SK-N-SH treated with all-trans-retinoic acid at 6 μM for 48 hours (cell line): Measurements from ENCODE around the gene MALL.

Experiments used
- ATAC-seq: fragments of 200-7000 bp; cut with Tn5 transposase; 3 replicates; pipeline ENCODE4 v1.9.1; 2020; ENCODE audit warnings: mild to moderate bottlenecking, moderate library complexity
- ARNTL ChIP-seq: fragments of 450-650 bp; formaldehyde crosslinking; IDR thresholded peaks from 2 replicates; pipeline ENCODE4 v1.5.0; 2020; ENCODE audit warnings: low read depth, mild to moderate bottlenecking, moderate library complexity, borderline replicate concordance
- BACH2 ChIP-seq: fragments of 250-450 bp; sonication (Bioruptor Pico); IDR thresholded peaks from 2 replicates; pipeline ENCODE4 v1.9.0; 2021; ENCODE audit warnings: mild to moderate bottlenecking, borderline replicate concordance
- CSDC2 ChIP-seq: fragments of 250-450 bp; sonication (Bioruptor Pico); IDR thresholded peaks from 2 replicates; pipeline ENCODE4 v1.5.0; 2020; ENCODE audit warnings: mild to moderate bottlenecking, moderate library complexity
- ESRRG ChIP-seq: fragments of 250-450 bp; sonication (Bioruptor Pico); IDR thresholded peaks from 2 replicates; pipeline ENCODE4 v1.6.1; 2021; ENCODE audit warnings: mild to moderate bottlenecking
- GLIS3 ChIP-seq: fragments of 250-450 bp; sonication (Bioruptor Pico); IDR thresholded peaks from 2 replicates; pipeline ENCODE4 v1.5.0; 2020; ENCODE audit warnings: mild to moderate bottlenecking, moderate library complexity
- ISL1 ChIP-seq: fragments of 250-450 bp; sonication (Bioruptor Pico); IDR thresholded peaks from 2 replicates; pipeline ENCODE4 v2.1.2; 2022; ENCODE audit warnings: mild to moderate bottlenecking, moderate library complexity
- OSR1 ChIP-seq: fragments of 250-450 bp; sonication (Bioruptor Pico); IDR thresholded peaks from 2 replicates; pipeline ENCODE4 v1.8.0; 2022; ENCODE audit warnings: moderate library complexity, mild to moderate bottlenecking, inconsistent platforms
- PPARA ChIP-seq: fragments of 250-450 bp; sonication (Bioruptor Pico); IDR thresholded peaks from 2 replicates; pipeline ENCODE4 v1.5.0; 2020; ENCODE audit warnings: mild to moderate bottlenecking, borderline replicate concordance
- RARB ChIP-seq: fragments of 250-450 bp; sonication (Bioruptor Pico); IDR thresholded peaks from 2 replicates; pipeline ENCODE4 v1.8.0; 2021; ENCODE audit warnings: mild to moderate bottlenecking, moderate library complexity
- SNAI2 ChIP-seq: fragments of 250-450 bp; sonication (Bioruptor Pico); IDR thresholded peaks from 2 replicates; pipeline ENCODE4 v1.5.0; 2020; ENCODE audit warnings: mild to moderate bottlenecking, moderate library complexity
- TCF4 ChIP-seq: fragments of 250-450 bp; sonication (Bioruptor Pico); IDR thresholded peaks from 2 replicates; pipeline ENCODE4 v1.8.0; 2021; ENCODE audit warnings: mild to moderate bottlenecking, moderate library complexity, borderline replicate concordance
- TOX ChIP-seq: fragments of 250-450 bp; sonication (Bioruptor Pico); IDR thresholded peaks from 2 replicates; pipeline ENCODE4 v1.8.0; 2021; ENCODE audit warnings: mild to moderate bottlenecking, moderate library complexity, borderline replicate concordance
- ZC3H10 ChIP-seq: fragments of 250-450 bp; sonication (Bioruptor Pico); IDR thresholded peaks from 2 replicates; pipeline ENCODE4 v1.5.1; 2021; ENCODE audit warnings: mild to moderate bottlenecking, moderate library complexity
- ZFP3 ChIP-seq: fragments of 250-450 bp; sonication (Bioruptor Pico); IDR thresholded peaks from 2 replicates; pipeline ENCODE4 v1.5.0; 2020; ENCODE audit warnings: mild to moderate bottlenecking, moderate library complexity
- ZFP30 ChIP-seq: fragments of 450-650 bp; formaldehyde crosslinking; IDR thresholded peaks from 2 replicates; pipeline ENCODE4 v1.5.0; 2022; ENCODE audit warnings: mild to moderate bottlenecking, moderate library complexity
- ZNF565 ChIP-seq: fragments of 450-650 bp; formaldehyde crosslinking; conservative IDR thresholded peaks from 2 replicates; pipeline ENCODE4 v1.5.0; 2020; ENCODE audit warnings: low read depth, mild to moderate bottlenecking, moderate library complexity
- ZNF70 ChIP-seq: fragments of 450-650 bp; formaldehyde crosslinking; IDR thresholded peaks from 2 replicates; pipeline ENCODE4 v1.5.0; 2020; ENCODE audit warnings: mild to moderate bottlenecking, moderate library complexity
- ZNF8 ChIP-seq: fragments of 450-650 bp; formaldehyde crosslinking; IDR thresholded peaks from 2 replicates; pipeline ENCODE4 v1.5.0; 2020; ENCODE audit warnings: mild to moderate bottlenecking, moderate library complexity
- TF ChIP-seq, protein P1 (sequence below): fragments of 250-450 bp; sonication (Bioruptor Pico); IDR thresholded peaks from 2 replicates; pipeline ENCODE4 v1.8.0; 2020; ENCODE audit warnings: mild to moderate bottlenecking, moderate library complexity, borderline replicate concordance
- TF ChIP-seq, protein P2 (sequence below): fragments of 250-450 bp; sonication (Bioruptor Pico); IDR thresholded peaks from 2 replicates; pipeline ENCODE4 v1.8.0; 2021; ENCODE audit warnings: low read depth, mild to moderate bottlenecking, moderate library complexity, borderline replicate concordance
- TF ChIP-seq, protein P3 (sequence below): fragments of 250-450 bp; sonication (Bioruptor Pico); IDR thresholded peaks from 2 replicates; pipeline ENCODE4 v1.5.1; 2021; ENCODE audit warnings: mild to moderate bottlenecking, moderate library complexity

MALL gene

DNA sequence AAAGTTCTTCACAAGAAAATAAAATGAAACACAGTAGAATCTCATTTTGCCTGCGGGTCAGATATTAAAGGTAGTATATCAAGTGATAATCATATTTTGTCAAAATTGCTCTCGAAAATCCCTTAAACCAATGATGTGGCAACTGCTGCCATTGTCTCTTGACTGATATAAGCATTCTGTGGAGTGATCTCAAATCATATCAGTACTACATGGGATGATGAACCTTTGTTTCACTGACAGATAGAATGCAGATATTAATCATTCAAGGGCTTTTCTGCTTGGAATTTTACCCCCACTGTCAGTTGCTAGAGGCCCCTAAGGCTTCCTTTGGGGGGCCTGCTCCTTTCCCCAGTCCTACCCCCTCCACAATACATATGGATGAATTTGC is 31.3 kb upstream of the MALL start (continued):
- no peak for TF ChIP-seq TOX (CRISPR knock-in tag)
- no peak for TF ChIP-seq ZNF8 (CRISPR knock-in tag)

DNA sequence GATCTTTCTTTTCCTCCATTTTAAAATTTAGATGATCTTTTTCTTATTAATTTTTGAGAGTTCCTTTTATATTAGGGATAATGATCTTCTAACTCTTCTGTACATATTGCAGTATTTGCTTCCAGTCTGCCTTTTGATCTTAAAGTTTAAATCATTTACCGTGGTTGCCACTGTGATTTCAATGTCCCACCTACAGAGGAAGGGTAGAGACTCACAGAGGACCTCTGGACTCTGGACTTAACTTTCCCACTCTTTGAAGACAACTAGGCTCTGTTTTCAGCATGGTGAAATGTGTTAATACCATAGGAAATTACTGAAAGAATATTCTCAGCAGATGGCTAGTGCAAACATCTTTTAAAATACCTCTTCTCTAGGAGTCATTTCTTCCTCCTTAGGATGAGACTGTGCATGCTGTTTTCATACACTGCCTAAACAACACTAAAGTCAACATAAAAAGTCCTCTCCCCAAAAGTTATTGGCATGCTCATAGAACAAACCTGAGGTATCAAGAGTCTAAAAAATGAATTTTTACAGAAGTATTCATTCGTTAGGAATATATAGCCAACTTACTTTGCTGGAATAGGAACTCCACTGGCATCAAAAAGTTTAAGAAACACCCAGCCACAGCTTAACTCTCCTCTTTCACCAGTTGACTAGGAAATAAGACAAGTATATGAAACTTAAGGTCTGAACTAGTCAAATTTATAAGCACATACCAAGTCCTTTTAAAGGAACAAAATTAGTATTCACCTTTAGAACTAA is 30.7 kb upstream of the MALL start:
- ATAC-seq, result no peak
- TF ChIP-seq TOX (CRISPR knock-in tag), result no peak
- TF ChIP-seq ZNF565, result no peak
- no peak for TF ChIP-seq RARB
- TF ChIP-seq, protein P1, sequence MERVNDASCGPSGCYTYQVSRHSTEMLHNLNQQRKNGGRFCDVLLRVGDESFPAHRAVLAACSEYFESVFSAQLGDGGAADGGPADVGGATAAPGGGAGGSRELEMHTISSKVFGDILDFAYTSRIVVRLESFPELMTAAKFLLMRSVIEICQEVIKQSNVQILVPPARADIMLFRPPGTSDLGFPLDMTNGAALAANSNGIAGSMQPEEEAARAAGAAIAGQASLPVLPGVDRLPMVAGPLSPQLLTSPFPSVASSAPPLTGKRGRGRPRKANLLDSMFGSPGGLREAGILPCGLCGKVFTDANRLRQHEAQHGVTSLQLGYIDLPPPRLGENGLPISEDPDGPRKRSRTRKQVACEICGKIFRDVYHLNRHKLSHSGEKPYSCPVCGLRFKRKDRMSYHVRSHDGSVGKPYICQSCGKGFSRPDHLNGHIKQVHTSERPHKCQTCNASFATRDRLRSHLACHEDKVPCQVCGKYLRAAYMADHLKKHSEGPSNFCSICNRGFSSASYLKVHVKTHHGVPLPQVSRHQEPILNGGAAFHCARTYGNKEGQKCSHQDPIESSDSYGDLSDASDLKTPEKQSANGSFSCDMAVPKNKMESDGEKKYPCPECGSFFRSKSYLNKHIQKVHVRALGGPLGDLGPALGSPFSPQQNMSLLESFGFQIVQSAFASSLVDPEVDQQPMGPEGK (CRISPR knock-in tag), result no peak
- TF ChIP-seq ESRRG (CRISPR knock-in tag), result no peak
- TF ChIP-seq OSR1 (CRISPR knock-in tag), result no peak
- TF ChIP-seq ZC3H10, result no peak
- TF ChIP-seq PPARA (CRISPR knock-in tag), result no peak
- no peak for TF ChIP-seq GLIS3 (CRISPR knock-in tag)
- no peak for TF ChIP-seq CSDC2 (CRISPR knock-in tag)
- TF ChIP-seq BACH2 (CRISPR knock-in tag), result no peak
- TF ChIP-seq ISL1 (CRISPR knock-in tag), result no peak
- TF ChIP-seq, all 23 proteins: peak for 0

DNA sequence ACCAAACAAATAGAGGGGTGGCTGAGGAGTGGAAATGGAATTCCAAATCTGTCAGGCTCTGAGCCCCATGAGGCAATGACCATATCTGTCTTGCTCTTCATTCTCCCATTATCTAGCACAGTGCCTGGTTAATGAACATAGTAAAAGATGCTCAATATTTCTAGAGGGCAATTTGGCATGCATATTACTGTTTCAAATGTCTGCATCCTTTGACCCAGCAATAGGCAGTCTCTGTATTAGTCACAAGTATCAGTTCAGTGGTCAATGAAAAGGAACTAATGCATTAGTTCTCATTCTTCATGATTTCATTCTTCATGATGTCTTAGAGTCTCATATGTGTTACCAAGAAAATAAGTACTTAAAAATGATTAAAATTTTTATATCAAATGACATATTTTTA is 28.4 kb upstream of the MALL start:
- no peak for ATAC-seq
- TF ChIP-seq RARB (no peak), ZC3H10 (no peak), ESRRG (CRISPR knock-in tag) (no peak)

DNA sequence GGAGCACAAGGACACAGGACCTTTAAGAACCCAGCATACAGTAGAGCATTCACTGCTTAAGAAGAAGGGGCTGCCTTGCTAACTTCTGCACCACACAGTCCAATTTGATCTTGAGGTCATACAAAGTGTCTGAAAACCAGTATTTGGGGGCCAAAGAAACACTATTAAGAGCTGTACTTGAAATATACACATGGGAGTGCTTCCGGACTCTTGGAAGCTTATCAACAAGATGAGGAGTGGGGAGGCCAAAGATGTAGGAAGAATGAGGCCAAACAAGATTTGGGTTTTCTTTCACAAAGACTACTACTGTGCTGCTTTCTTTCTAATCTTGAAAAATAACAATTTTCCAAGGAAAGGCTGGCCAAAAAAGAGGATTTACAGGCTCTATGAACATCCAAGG is 24.8 kb upstream of the MALL start:
- TF ChIP-seq, protein P2, sequence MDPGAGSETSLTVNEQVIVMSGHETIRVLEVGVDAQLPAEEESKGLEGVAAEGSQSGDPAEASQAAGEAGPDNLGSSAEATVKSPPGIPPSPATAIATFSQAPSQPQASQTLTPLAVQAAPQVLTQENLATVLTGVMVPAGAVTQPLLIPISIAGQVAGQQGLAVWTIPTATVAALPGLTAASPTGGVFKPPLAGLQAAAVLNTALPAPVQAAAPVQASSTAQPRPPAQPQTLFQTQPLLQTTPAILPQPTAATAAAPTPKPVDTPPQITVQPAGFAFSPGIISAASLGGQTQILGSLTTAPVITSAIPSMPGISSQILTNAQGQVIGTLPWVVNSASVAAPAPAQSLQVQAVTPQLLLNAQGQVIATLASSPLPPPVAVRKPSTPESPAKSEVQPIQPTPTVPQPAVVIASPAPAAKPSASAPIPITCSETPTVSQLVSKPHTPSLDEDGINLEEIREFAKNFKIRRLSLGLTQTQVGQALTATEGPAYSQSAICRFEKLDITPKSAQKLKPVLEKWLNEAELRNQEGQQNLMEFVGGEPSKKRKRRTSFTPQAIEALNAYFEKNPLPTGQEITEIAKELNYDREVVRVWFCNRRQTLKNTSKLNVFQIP (CRISPR knock-in tag), result no peak
- TF ChIP-seq TCF4 (CRISPR knock-in tag), result no peak
- no peak for TF ChIP-seq GLIS3 (CRISPR knock-in tag)
- no peak for TF ChIP-seq ZNF70 (CRISPR knock-in tag)
- TF ChIP-seq OSR1 (CRISPR knock-in tag), result no peak
- TF ChIP-seq, protein P1 (CRISPR knock-in tag), result no peak
- TF ChIP-seq ZNF565, result no peak
- TF ChIP-seq RARB, result no peak
- TF ChIP-seq SNAI2 (CRISPR knock-in tag), result no peak
- no peak for TF ChIP-seq ISL1 (CRISPR knock-in tag)
- TF ChIP-seq ZFP30 (CRISPR knock-in tag), result no peak
- TF ChIP-seq TOX (CRISPR knock-in tag), result no peak
- TF ChIP-seq ESRRG (CRISPR knock-in tag), result no peak
- TF ChIP-seq ZNF8 (CRISPR knock-in tag), result no peak
- no peak for TF ChIP-seq ZFP3
- TF ChIP-seq ZC3H10, result no peak
- no peak for TF ChIP-seq ARNTL (CRISPR knock-in tag)
- TF ChIP-seq CSDC2 (CRISPR knock-in tag), result no peak
- TF ChIP-seq BACH2 (CRISPR knock-in tag), result no peak

DNA sequence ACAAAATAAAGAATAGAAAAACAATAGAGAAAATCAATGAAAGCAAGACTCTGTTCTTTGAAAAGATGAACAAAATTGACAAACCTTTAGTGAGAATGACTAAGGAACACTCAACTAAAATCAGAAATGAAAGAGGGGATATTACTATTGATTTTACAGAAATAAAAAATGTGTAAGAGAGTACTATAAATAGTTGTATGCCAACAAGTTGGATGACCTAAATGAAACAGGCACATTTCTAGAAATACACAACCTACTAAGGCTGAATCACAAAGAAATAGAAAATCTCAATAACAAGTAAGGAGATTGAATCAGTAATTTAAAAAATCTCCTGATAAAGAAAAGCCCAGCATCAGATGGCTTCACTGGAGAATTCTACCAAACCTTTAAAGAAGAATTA is 18.4 kb upstream of the MALL start:
- no peak for ATAC-seq
- no peak for TF ChIP-seq BACH2 (CRISPR knock-in tag)
- no peak for TF ChIP-seq ARNTL (CRISPR knock-in tag)
- TF ChIP-seq, protein P2 (CRISPR knock-in tag), result no peak
- no peak for TF ChIP-seq TOX (CRISPR knock-in tag)
- TF ChIP-seq ISL1 (CRISPR knock-in tag), result no peak
- no peak for TF ChIP-seq OSR1 (CRISPR knock-in tag)
- no peak for TF ChIP-seq PPARA (CRISPR knock-in tag)
- TF ChIP-seq, protein P3, sequence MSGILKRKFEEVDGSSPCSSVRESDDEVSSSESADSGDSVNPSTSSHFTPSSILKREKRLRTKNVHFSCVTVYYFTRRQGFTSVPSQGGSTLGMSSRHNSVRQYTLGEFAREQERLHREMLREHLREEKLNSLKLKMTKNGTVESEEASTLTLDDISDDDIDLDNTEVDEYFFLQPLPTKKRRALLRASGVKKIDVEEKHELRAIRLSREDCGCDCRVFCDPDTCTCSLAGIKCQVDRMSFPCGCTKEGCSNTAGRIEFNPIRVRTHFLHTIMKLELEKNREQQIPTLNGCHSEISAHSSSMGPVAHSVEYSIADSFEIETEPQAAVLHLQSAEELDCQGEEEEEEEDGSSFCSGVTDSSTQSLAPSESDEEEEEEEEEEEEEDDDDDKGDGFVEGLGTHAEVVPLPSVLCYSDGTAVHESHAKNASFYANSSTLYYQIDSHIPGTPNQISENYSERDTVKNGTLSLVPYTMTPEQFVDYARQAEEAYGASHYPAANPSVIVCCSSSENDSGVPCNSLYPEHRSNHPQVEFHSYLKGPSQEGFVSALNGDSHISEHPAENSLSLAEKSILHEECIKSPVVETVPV, result no peak
- TF ChIP-seq SNAI2 (CRISPR knock-in tag), result no peak
- TF ChIP-seq, protein P1 (CRISPR knock-in tag), result no peak
- no peak for TF ChIP-seq ZNF565
- TF ChIP-seq ZNF8 (CRISPR knock-in tag), result no peak

More for the DNA sequence above, 24.8 kb upstream of the MALL start:
- no peak for ATAC-seq
